ENCODE measurements around the gene FAM118A.
"Not testable (repeated sequence)": the region's sequence is repeated elsewhere in the genome, so short reads cannot be mapped to it uniquely, and the experiment has no call there.

FAM118A gene

GRCh38 chr22:45331486-45331885, 21.8 kb downstream of the FAM118A start:
- no peak for DNase-seq (ENCODE audit: low spot score)

GRCh38 chr22:45332001-45332400, 22.3 kb downstream of the FAM118A start:
- no peak for DNase-seq (ENCODE audit: low spot score)

GRCh38 chr22:45334068-45334467, 24.3 kb downstream of the FAM118A start:
- no peak for DNase-seq (ENCODE audit: low spot score)

GRCh38 chr22:45334528-45334927, 24.8 kb downstream of the FAM118A start:
- no peak for DNase-seq (ENCODE audit: low spot score)

- no peak for DNase-seq (ENCODE audit: low spot score)
Observed at GRCh38 chr22:45335021-45335818, 25.5 kb downstream of the FAM118A start.

- DNase-seq (ENCODE audit: low spot score): no peak
Observed at GRCh38 chr22:45335854-45336522, 26.3 kb downstream of the FAM118A start.

- no peak for DNase-seq (ENCODE audit: low spot score)
Observed at GRCh38 chr22:45336971-45337431, 27.3 kb downstream of the FAM118A start.

GRCh38 chr22:45337536-45337935, 27.8 kb downstream of the FAM118A start:
- DNase-seq (ENCODE audit: low spot score): no peak

GRCh38 chr22:45338795-45339194, 29.1 kb downstream of the FAM118A start:
- DNase-seq (ENCODE audit: low spot score): no peak

- no peak for DNase-seq (ENCODE audit: low spot score)
Observed at GRCh38 chr22:45340323-45340722, 30.6 kb downstream of the FAM118A start.

- peak; percentile 78 for DNase-seq (ENCODE audit: low spot score)
Observed at GRCh38 chr22:45341498-45341897, 31.8 kb downstream of the FAM118A start.

GRCh38 chr22:45343143-45343542, 33.4 kb downstream of the FAM118A start:
- DNase-seq (ENCODE audit: low spot score): no peak

GRCh38 chr22:45344334-45344733, 34.6 kb downstream of the FAM118A start:
- DNase-seq (ENCODE audit: low spot score): peak; percentile 43

GRCh38 chr22:45349916-45350315, 40.2 kb downstream of the FAM118A start:
- DNase-seq (ENCODE audit: low spot score): no peak

GRCh38 chr22:45351956-45352355, 42.2 kb downstream of the FAM118A start:
- no peak for DNase-seq (ENCODE audit: low spot score)

- not testable (repeated sequence) for DNase-seq (ENCODE audit: low spot score)
Observed at GRCh38 chr22:45352757-45353156, 43.0 kb downstream of the FAM118A start.

- DNase-seq (ENCODE audit: low spot score): no peak
Observed at GRCh38 chr22:45353786-45354185, 44.1 kb downstream of the FAM118A start.

GRCh38 chr22:45357490-45357889, 47.8 kb downstream of the FAM118A start:
- DNase-seq (ENCODE audit: low spot score): no peak

GRCh38 chr22:45358127-45358526, 48.4 kb downstream of the FAM118A start:
- DNase-seq (ENCODE audit: low spot score): no peak

- DNase-seq (ENCODE audit: low spot score): no peak
Observed at GRCh38 chr22:45359627-45360026, 49.9 kb downstream of the FAM118A start.

- DNase-seq (ENCODE audit: low spot score): no peak
Observed at GRCh38 chr22:45366713-45367112, 57.0 kb downstream of the FAM118A start.

- not testable (repeated sequence) for DNase-seq (ENCODE audit: low spot score)
Observed at GRCh38 chr22:45373592-45373991, 63.9 kb downstream of the FAM118A start.

GRCh38 chr22:45376009-45376408, 66.3 kb downstream of the FAM118A start:
- no peak for DNase-seq (ENCODE audit: low spot score)
